Measurements from ENCODE around the gene CCNH. TPM values are rescaled to one million over a fixed set of nuclear protein-coding genes. Genes with fewer than 3 reads are reported as not detected.

The CCNH gene
- total RNA-seq, 2 experiments from 2014 or later = 309 to 311 TPM

DNA sequence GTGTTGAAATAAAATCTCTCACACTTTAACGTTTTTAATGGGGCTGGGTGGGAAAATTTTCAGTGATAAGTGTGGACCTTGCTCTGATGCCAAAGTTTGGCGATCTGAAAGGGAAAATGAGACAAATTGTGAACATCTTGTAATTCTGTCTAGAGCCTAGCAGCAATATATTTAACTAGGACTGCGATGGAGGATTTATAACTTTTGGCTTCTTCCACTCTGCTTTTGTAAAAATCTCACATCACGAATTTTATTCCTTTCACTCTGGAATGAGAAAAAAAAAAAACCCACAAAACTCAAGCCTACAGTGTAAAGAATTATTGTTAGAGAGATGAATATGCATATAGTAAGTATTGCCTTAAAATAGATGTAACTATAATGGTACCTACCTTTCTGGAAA lies 19.9 kb downstream of the CCNH start:
- TF ChIP-seq, protein P1, sequence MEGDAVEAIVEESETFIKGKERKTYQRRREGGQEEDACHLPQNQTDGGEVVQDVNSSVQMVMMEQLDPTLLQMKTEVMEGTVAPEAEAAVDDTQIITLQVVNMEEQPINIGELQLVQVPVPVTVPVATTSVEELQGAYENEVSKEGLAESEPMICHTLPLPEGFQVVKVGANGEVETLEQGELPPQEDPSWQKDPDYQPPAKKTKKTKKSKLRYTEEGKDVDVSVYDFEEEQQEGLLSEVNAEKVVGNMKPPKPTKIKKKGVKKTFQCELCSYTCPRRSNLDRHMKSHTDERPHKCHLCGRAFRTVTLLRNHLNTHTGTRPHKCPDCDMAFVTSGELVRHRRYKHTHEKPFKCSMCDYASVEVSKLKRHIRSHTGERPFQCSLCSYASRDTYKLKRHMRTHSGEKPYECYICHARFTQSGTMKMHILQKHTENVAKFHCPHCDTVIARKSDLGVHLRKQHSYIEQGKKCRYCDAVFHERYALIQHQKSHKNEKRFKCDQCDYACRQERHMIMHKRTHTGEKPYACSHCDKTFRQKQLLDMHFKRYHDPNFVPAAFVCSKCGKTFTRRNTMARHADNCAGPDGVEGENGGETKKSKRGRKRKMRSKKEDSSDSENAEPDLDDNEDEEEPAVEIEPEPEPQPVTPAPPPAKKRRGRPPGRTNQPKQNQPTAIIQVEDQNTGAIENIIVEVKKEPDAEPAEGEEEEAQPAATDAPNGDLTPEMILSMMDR (IDR thresholded peaks at IDR 0.05) = no peak
- Mint-ChIP-seq H3K4me3 (no peak overlapping the region), H3K27ac (peak overlapping the region; percentile 3), H3K36me3 (ENCODE audit: low read depth) (peaks cover 97% of the 10 kb centered on the region), H3K9me3 (no peaks in the 10 kb centered on the region), H3K4me1 (ENCODE audit: low read depth) (peaks cover 36% of the 10 kb centered on the region), H3K27me3 (no peaks in the 10 kb centered on the region)
- Histone ChIP-seq H3K27me3 (ENCODE audit: control insufficient read depth in 1 of 2, insufficient read depth in 2 of 2, low read length in 2 of 2) (no peaks in the 10 kb centered on the region), H3K4me3 (ENCODE audit: low read length) (no peak overlapping the region), H3K27ac (ENCODE audit: low read depth in 1 of 2, low read length in 2 of 2) (no peak overlapping the region), H3K4me1 (ENCODE audit: insufficient read depth, low read length) (no peaks in the 10 kb centered on the region), H3K36me3 (ENCODE audit: insufficient read depth, low read length) (peaks cover 95% of the 10 kb centered on the region), H3K9me3 (ENCODE audit: control insufficient read depth in 1 of 2, insufficient read depth in 1 of 2, low read length in 2 of 2) (no peaks in the 10 kb centered on the region)
- ATAC-seq (ENCODE audit: poor library complexity) = no peak
- POLR2A ChIA-PET = no interaction called here
- DNase-seq = no peak
- CTCF ChIA-PET = interaction anchor here (1.7 kb wide), 1 partner anchor 7 kb away, joined by 7 read pairs; no protein-coding TSS in a partner anchor
- intact Hi-C loops (cut with DNase I, micrococcal nuclease) = loop anchor here in 1 of 2 experiments (5.0 to 10.0 kb wide), 3 partner anchors 50 to 318 kb away; partner anchors contain the start of gene RASA1

DNA sequence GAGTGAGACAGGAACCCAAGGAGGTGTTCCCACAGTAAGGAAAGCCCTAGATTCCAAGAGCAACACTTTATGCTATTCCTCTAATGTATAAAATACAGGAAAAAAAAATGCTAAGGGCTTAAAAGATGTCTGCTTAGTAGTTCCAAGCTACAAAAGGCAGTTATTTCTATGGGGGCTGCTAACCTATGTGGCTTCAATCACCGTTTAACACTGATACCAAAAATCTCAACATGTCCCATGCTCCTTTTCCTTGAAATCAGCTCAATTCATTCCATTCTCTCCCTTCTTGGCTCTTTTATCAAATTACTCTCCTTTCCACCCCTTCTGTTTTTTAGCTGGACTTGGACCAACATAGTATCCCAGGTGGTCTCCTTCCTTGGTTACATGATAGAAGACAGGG lies 20.6 kb downstream of the CCNH start:
- Mint-ChIP-seq H3K36me3 (ENCODE audit: low read depth) (peaks cover 97% of the 10 kb centered on the region), H3K27me3 (no peaks in the 10 kb centered on the region), H3K27ac (peak overlapping the region; percentile 3), H3K9me3 (no peaks in the 10 kb centered on the region), H3K4me3 (no peak overlapping the region), H3K4me1 (ENCODE audit: low read depth) (peaks cover 31% of the 10 kb centered on the region)
- H3K4me3 ChIP-seq (ENCODE audit: low read length) = no peak overlapping the region
- no peaks in the 10 kb centered on the region for H3K27me3 ChIP-seq (ENCODE audit: control insufficient read depth in 1 of 2, insufficient read depth in 2 of 2, low read length in 2 of 2)
- intact Hi-C loops (cut with DNase I, micrococcal nuclease) = loop anchor here in 1 of 2 experiments (5.0 to 10.0 kb wide), 3 partner anchors 50 to 317 kb away; partner anchors contain the start of gene RASA1
- H3K9me3 ChIP-seq (ENCODE audit: control insufficient read depth in 1 of 2, insufficient read depth in 1 of 2, low read length in 2 of 2) = no peaks in the 10 kb centered on the region
- ChIA-PET POLR2A (interaction anchor here (0.7 kb wide), 1 partner anchor 311 kb away, joined by 3 read pairs; no protein-coding TSS in a partner anchor), CTCF (interaction anchor here (1.7 kb wide), 1 partner anchor 8 kb away, joined by 7 read pairs; no protein-coding TSS in a partner anchor)
- peaks cover 97% of the 10 kb centered on the region for H3K36me3 ChIP-seq (ENCODE audit: insufficient read depth, low read length)
- TF ChIP-seq, protein P1 (IDR thresholded peaks at IDR 0.05) = no peak
- ATAC-seq (ENCODE audit: poor library complexity) (no peak), DNase-seq (no peak)
- H3K27ac ChIP-seq (ENCODE audit: low read depth in 1 of 2, low read length in 2 of 2) = no peak overlapping the region
- H3K4me1 ChIP-seq (ENCODE audit: insufficient read depth, low read length) = no peaks in the 10 kb centered on the region

DNA sequence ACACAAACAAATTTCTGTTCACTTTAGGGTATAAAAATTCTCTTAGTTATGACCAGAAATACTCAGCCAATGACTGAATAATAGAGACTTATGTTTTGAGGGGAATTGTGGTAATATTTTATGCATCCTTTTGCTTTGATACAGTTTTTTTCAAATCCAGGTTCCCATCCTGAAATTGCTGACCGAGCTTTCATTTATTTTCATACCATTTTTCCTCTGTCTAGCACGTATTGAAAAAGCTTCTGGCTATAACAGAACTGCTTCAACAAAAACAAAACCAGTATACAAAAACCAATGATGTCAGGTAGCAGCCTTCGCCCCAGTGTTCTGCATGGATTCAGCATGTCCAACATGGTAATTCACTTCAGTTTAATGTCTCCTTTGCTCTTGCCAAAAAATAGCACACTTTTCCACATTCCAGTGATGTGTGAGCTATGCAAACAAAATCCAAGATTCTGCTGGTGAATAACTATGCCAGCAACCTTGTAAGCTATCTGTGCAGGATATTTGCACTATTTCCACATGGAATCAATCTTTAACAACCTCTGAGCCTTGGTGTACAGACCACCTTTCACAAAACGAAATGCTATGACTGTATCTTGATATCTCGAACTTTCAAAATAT lies 22.0 kb downstream of the CCNH start:
- Mint-ChIP-seq H3K27ac (peak overlapping the region; percentile 14), H3K4me3 (no peak overlapping the region), H3K36me3 (ENCODE audit: low read depth) (peaks cover 99% of the 10 kb centered on the region), H3K27me3 (no peaks in the 10 kb centered on the region), H3K4me1 (ENCODE audit: low read depth) (peaks cover 29% of the 10 kb centered on the region), H3K9me3 (no peaks in the 10 kb centered on the region)
- TF ChIP-seq, protein P1 (IDR thresholded peaks at IDR 0.05) = no peak
- H3K9me3 ChIP-seq (ENCODE audit: control insufficient read depth in 1 of 2, insufficient read depth in 1 of 2, low read length in 2 of 2) = no peaks in the 10 kb centered on the region
- ChIA-PET CTCF (no interaction called here), POLR2A (interaction anchor here (0.8 kb wide), 1 partner anchor 22 kb away, joined by 3 read pairs; the partner anchor contains the start of gene CCNH)
- H3K27ac ChIP-seq (ENCODE audit: low read depth in 1 of 2, low read length in 2 of 2) = no peak overlapping the region
- no peak overlapping the region for H3K4me3 ChIP-seq (ENCODE audit: low read length)
- no peaks in the 10 kb centered on the region for H3K27me3 ChIP-seq (ENCODE audit: control insufficient read depth in 1 of 2, insufficient read depth in 2 of 2, low read length in 2 of 2)
- peaks cover 100% of the 10 kb centered on the region for H3K36me3 ChIP-seq (ENCODE audit: insufficient read depth, low read length)
- intact Hi-C loops (cut with DNase I, micrococcal nuclease) = loop anchor here in 1 of 2 experiments (5.0 to 10.0 kb wide), 3 partner anchors 48 to 316 kb away; partner anchors contain the start of gene RASA1
- ATAC-seq (ENCODE audit: poor library complexity) (no peak), DNase-seq (no peak)
- no peaks in the 10 kb centered on the region for H3K4me1 ChIP-seq (ENCODE audit: insufficient read depth, low read length)

Measured in CD4-positive, alpha-beta T cell (primary cell).